ENCODE results near the gene PTGS1. TPM values are rescaled to one million over a fixed set of nuclear protein-coding genes. Genes with fewer than 3 reads are reported as not detected.

PTGS1 gene
- total RNA-seq, 1 donor from 2014 or later: 0.23 TPM

- peak overlapping the region; percentile 72 for H3K27ac Mint-ChIP-seq (ENCODE audit: unreplicated experiment)
- Histone ChIP-seq H3K9ac (ENCODE audit: low read length) (peak overlapping the region; percentile 61), H3K27me3 (ENCODE audit: insufficient read depth, low read length) (no peaks in the 10 kb centered on the region)
Observed at GRCh38 chr9:122347348-122348287, 23.2 kb upstream of the PTGS1 start.

GRCh38 chr9:122348288-122348777 lies 22.5 kb upstream of the PTGS1 start:
- Mint-ChIP-seq H3K27me3 (ENCODE audit: low read depth, unreplicated experiment) (peaks cover 35% of the 10 kb centered on the region), H3K4me3 (ENCODE audit: unreplicated experiment) (no peak overlapping the region), H3K36me3 (ENCODE audit: low read depth, unreplicated experiment) (peaks cover 2% of the 10 kb centered on the region), H3K27ac (ENCODE audit: unreplicated experiment) (no peak overlapping the region), H3K4me1 (ENCODE audit: low read depth, unreplicated experiment) (no peaks in the 10 kb centered on the region), H3K9me3 (ENCODE audit: unreplicated experiment) (peaks cover 6% of the 10 kb centered on the region)
- Histone ChIP-seq H3K4me3 (ENCODE audit: insufficient read depth, low read depth, low read length) (no peak overlapping the region), H3K9me3 (ENCODE audit: insufficient read depth, low read depth, low read length) (no peaks in the 10 kb centered on the region), H2AFZ (ENCODE audit: low read depth, low read length) (no peak overlapping the region), H3K9ac (ENCODE audit: low read length) (no peak overlapping the region), H3K4me2 (ENCODE audit: low read length) (no peak overlapping the region), H3K27me3 (ENCODE audit: insufficient read depth, low read length) (no peaks in the 10 kb centered on the region), H3K79me2 (ENCODE audit: insufficient read depth, low read length) (no peaks in the 10 kb centered on the region), H3K27ac (ENCODE audit: low read depth, low read length) (no peak overlapping the region), H3K36me3 (ENCODE audit: insufficient read depth, low read length) (no peaks in the 10 kb centered on the region), H4K20me1 (ENCODE audit: insufficient read depth, low read length) (no peaks in the 10 kb centered on the region), H3K4me1 (ENCODE audit: insufficient read depth, low read length) (peaks cover 3% of the 10 kb centered on the region)
- FAIRE-seq: no peak
- no peak for TF ChIP-seq EZH2 (IDR thresholded peaks at IDR 0.05; ENCODE audit: insufficient read depth, low read length)
- TF ChIP-seq CTCF (IDR thresholded peaks at IDR 0.05; ENCODE audit: insufficient read depth, low read depth, low read length): no peak
- no peak for DNase-seq (ENCODE audit: low read depth)

More at GRCh38 chr9:122347348-122348287, 23.2 kb upstream of the PTGS1 start:
- no peak for FAIRE-seq
- Histone ChIP-seq H3K9me3 (ENCODE audit: insufficient read depth, low read depth, low read length) (no peaks in the 10 kb centered on the region), H3K36me3 (ENCODE audit: insufficient read depth, low read length) (no peaks in the 10 kb centered on the region), H3K4me2 (ENCODE audit: low read length) (peak overlapping the region; percentile 85), H3K79me2 (ENCODE audit: insufficient read depth, low read length) (no peaks in the 10 kb centered on the region), H4K20me1 (ENCODE audit: insufficient read depth, low read length) (no peaks in the 10 kb centered on the region), H3K27ac (ENCODE audit: low read depth, low read length) (no peak overlapping the region), H2AFZ (ENCODE audit: low read depth, low read length) (peak overlapping the region; percentile 91), H3K4me3 (ENCODE audit: insufficient read depth, low read depth, low read length) (peak overlapping the region; percentile 60), H3K4me1 (ENCODE audit: insufficient read depth, low read length) (peaks cover 3% of the 10 kb centered on the region)
- peaks cover 2% of the 10 kb centered on the region for H3K4me1 Mint-ChIP-seq (ENCODE audit: low read depth, unreplicated experiment)
- peak overlapping the region; percentile 83 for H3K4me3 Mint-ChIP-seq (ENCODE audit: unreplicated experiment)
- H3K9me3 Mint-ChIP-seq (ENCODE audit: unreplicated experiment): peaks cover 6% of the 10 kb centered on the region
- DNase-seq (ENCODE audit: low read depth): no peak
- H3K36me3 Mint-ChIP-seq (ENCODE audit: low read depth, unreplicated experiment): peaks cover 2% of the 10 kb centered on the region
- peaks cover 33% of the 10 kb centered on the region for H3K27me3 Mint-ChIP-seq (ENCODE audit: low read depth, unreplicated experiment)
- TF ChIP-seq CTCF (IDR thresholded peaks at IDR 0.05; ENCODE audit: insufficient read depth, low read depth, low read length) (no peak), EZH2 (IDR thresholded peaks at IDR 0.05; ENCODE audit: insufficient read depth, low read length) (no peak)

Data from astrocyte (in vitro differentiated cells and primary cell).